H9 (cell line): ENCODE data around the gene SLAMF7. TPM values are rescaled to one million over a fixed set of nuclear protein-coding genes. Genes with fewer than 3 reads are reported as not detected.

Source experiments
- DNase-seq: peaks from one replicate; pipeline ENCODE4 v3.0.0-alpha.2; 2017
- H2AFZ ChIP-seq: one replicate; pipeline ENCODE4 v1.6.1; 2013; ENCODE audit warnings: mild to moderate bottlenecking, low read length, control low read depth, moderate library complexity
- H2AK5ac ChIP-seq: 2 replicates; pipeline ENCODE4 v1.6.1; 2013; ENCODE audit warnings: low read length, control low read depth, mixed read lengths; ENCODE audit not compliant: insufficient read length
- H2BK120ac ChIP-seq: one replicate; pipeline ENCODE4 v1.6.1; 2013; ENCODE audit warnings: low read depth, mild to moderate bottlenecking, low read length, control low read depth, inconsistent platforms; ENCODE audit not compliant: poor library complexity, severe bottlenecking
- H2BK12ac ChIP-seq: 2 replicates; pipeline ENCODE4 v1.6.1; 2013; ENCODE audit warnings: low read length, control low read depth, mixed read lengths, low read depth; ENCODE audit not compliant: insufficient read length
- H2BK15ac ChIP-seq: 2 replicates; pipeline ENCODE4 v1.6.1; 2013; ENCODE audit warnings: low read depth, low read length, control low read depth
- H2BK20ac ChIP-seq: one replicate; pipeline ENCODE4 v1.6.1; 2013; ENCODE audit warnings: low read depth, mild to moderate bottlenecking, low read length, control low read depth, inconsistent platforms; ENCODE audit not compliant: poor library complexity, severe bottlenecking
- H2BK5ac ChIP-seq: 2 replicates; pipeline ENCODE4 v1.6.1; 2013; ENCODE audit warnings: low read length, control low read depth, mixed read lengths; ENCODE audit not compliant: insufficient read length
- H3K14ac ChIP-seq: 2 replicates; pipeline ENCODE4 v1.6.1; 2013; ENCODE audit warnings: low read length, control low read depth; ENCODE audit not compliant: insufficient read depth
- H3K18ac ChIP-seq: 2 replicates; pipeline ENCODE4 v1.6.1; 2013; ENCODE audit warnings: low read depth, mild to moderate bottlenecking, mixed read lengths, low read length, control low read depth; ENCODE audit not compliant: insufficient read length
- H3K23ac ChIP-seq: 2 replicates; pipeline ENCODE4 v1.6.1; 2013; ENCODE audit warnings: low read length, control low read depth, mixed read lengths, low read depth; ENCODE audit not compliant: insufficient read length
- H3K23me2 ChIP-seq: 2 replicates; pipeline ENCODE4 v1.6.1; 2013; ENCODE audit warnings: low read depth, mild to moderate bottlenecking, mixed read lengths, low read length, control low read depth; ENCODE audit not compliant: insufficient read length, poor library complexity, severe bottlenecking
- H3K27ac ChIP-seq: 2 replicates; pipeline ENCODE4 v1.5.1; 2013; ENCODE audit warnings: low read length, control low read depth, mixed read lengths, low read depth; ENCODE audit not compliant: insufficient read length
- H3K27me3 ChIP-seq: 2 replicates; pipeline ENCODE4 v1.6.1; 2013; ENCODE audit warnings: low read length, control low read depth, inconsistent platforms; ENCODE audit not compliant: insufficient read depth
- H3K4ac ChIP-seq: 2 replicates; pipeline ENCODE4 v1.6.1; 2013; ENCODE audit warnings: low read depth, mild to moderate bottlenecking, control low read depth, inconsistent platforms, low read length, moderate library complexity
- H3K4me1 ChIP-seq: 2 replicates; pipeline ENCODE4 v1.6.1; 2013; ENCODE audit warnings: low read length, control low read depth, inconsistent platforms; ENCODE audit not compliant: insufficient read depth
- H3K4me2 ChIP-seq: 2 replicates; pipeline ENCODE4 v1.6.1; 2013; ENCODE audit warnings: low read length, control low read depth, mixed read lengths; ENCODE audit not compliant: insufficient read length, insufficient read depth
- H3K56ac ChIP-seq: 2 replicates; pipeline ENCODE4 v1.6.1; 2013; ENCODE audit warnings: low read depth, mild to moderate bottlenecking, mixed read lengths, low read length, control low read depth; ENCODE audit not compliant: insufficient read length
- H3K79me1 ChIP-seq: 2 replicates; pipeline ENCODE4 v1.6.1; 2013; ENCODE audit warnings: low read depth, mild to moderate bottlenecking, moderate library complexity, low read length, control low read depth, inconsistent platforms; ENCODE audit not compliant: insufficient read depth, poor library complexity, severe bottlenecking
- H3K79me2 ChIP-seq: 2 replicates; pipeline ENCODE4 v1.6.1; 2013; ENCODE audit warnings: low read length, control low read depth, inconsistent platforms; ENCODE audit not compliant: insufficient read depth
- H3K9ac ChIP-seq: 2 replicates; pipeline ENCODE4 v1.6.1; 2013; ENCODE audit warnings: low read length, control low read depth, mixed read lengths; ENCODE audit not compliant: insufficient read length; ENCODE audit errors: extremely low read depth
- H3K9me3 ChIP-seq: one replicate; pipeline ENCODE4 v1.6.1; 2013; ENCODE audit warnings: low read depth, low read length, inconsistent platforms; ENCODE audit not compliant: control insufficient read depth
- H3T11ph ChIP-seq: one replicate; pipeline ENCODE4 v1.6.1; 2013; ENCODE audit warnings: mild to moderate bottlenecking, low read length, control low read depth, inconsistent platforms
- H4K20me1 ChIP-seq: one replicate; pipeline ENCODE4 v1.6.1; 2013; ENCODE audit not compliant: control insufficient read depth, insufficient read length, insufficient read depth
- H4K5ac ChIP-seq: 2 replicates; pipeline ENCODE4 v1.6.1; 2013; ENCODE audit warnings: low read depth, mild to moderate bottlenecking, mixed read lengths, low read length, control low read depth; ENCODE audit not compliant: insufficient read length
- H4K8ac ChIP-seq: replicated peaks from 2 replicates; pipeline ENCODE4 v1.6.1; 2013; ENCODE audit warnings: low read length, control low read depth, mixed read lengths, low read depth; ENCODE audit not compliant: insufficient read length
- H4K91ac ChIP-seq: 2 replicates; pipeline ENCODE4 v1.6.1; 2013; ENCODE audit warnings: low read depth, mild to moderate bottlenecking, moderate library complexity, mixed read lengths, low read length, control low read depth; ENCODE audit not compliant: insufficient read length
- H3K27ac Mint-ChIP-seq, 3 experiments: 2 replicates in 2 of 3; 3 replicates in 1 of 3; pipeline ENCODE4 v1.8.0; 2020 to 2021; ENCODE audit warnings: mixed read lengths in 3 of 3, mild to moderate bottlenecking in 1 of 3, moderate library complexity in 1 of 3
- H3K27me3 Mint-ChIP-seq: 2 replicates; pipeline ENCODE4 v1.8.0; 2021; ENCODE audit warnings: low read depth, mild to moderate bottlenecking, moderate library complexity, mixed read lengths
- H3K36me3 Mint-ChIP-seq, 3 experiments: 2 replicates in 2 of 3; 3 replicates in 1 of 3; pipeline ENCODE4 v1.8.0; 2020 to 2021; ENCODE audit warnings: low read depth in 3 of 3, mixed read lengths in 3 of 3; ENCODE audit not compliant: insufficient read depth in 1 of 3
- H3K4me1 Mint-ChIP-seq, 2 experiments: 2 replicates each; pipeline ENCODE4 v1.8.0; 2020; ENCODE audit warnings: mixed read lengths in 2 of 2
- H3K4me3 Mint-ChIP-seq, 2 experiments: 2 replicates in 1 of 2; 3 replicates in 1 of 2; pipeline ENCODE4 v1.8.0; 2020 to 2021; ENCODE audit warnings: mild to moderate bottlenecking in 2 of 2, mixed read lengths in 2 of 2, moderate library complexity in 1 of 2
- H3K9me3 Mint-ChIP-seq, 2 experiments: 2 replicates in 1 of 2; 3 replicates in 1 of 2; pipeline ENCODE4 v1.8.0; 2020; ENCODE audit warnings: mild to moderate bottlenecking in 2 of 2, mixed read lengths in 2 of 2, moderate library complexity in 1 of 2
- WGBS: extraction: QIAGEN DNeasy Blood & Tissue Kit; methylation state at CpG from one replicate; pipeline ENCODE4 v1.1.7; 2013; ENCODE audit warnings: missing lambda C conversion rate, low lambda C conversion rate, mixed read lengths; ENCODE audit not compliant: insufficient read length; ENCODE audit errors: extremely low coverage; 5-methylcytosine and 5-hydroxymethylcytosine counted together
- total RNA-seq: library from RNA; stranded (reverse); gene quantifications from 2 replicates; pipeline ENCODE4 v1.2.1, GENCODE V29; 2021
- TF ChIP-seq, protein P1 (sequence below): fragments of 200-600 bp; sonication (generic); conservative IDR thresholded peaks from 3 replicates; pipeline ENCODE4 v1.8.0; 2021; ENCODE audit warnings: antibody characterized with exemption, mild to moderate bottlenecking

SLAMF7 gene
- total RNA-seq, 1 experiment from 2014 or later: not detected

- H3K79me1 ChIP-seq: no peaks in the 10 kb centered on the region
- no peak overlapping the region for H3T11ph ChIP-seq
- no peaks in the 10 kb centered on the region for H3K23me2 ChIP-seq
- H2AK5ac ChIP-seq: no peak overlapping the region
- H3K4me3 Mint-ChIP-seq: no peak overlapping the region
- no peaks in the 10 kb centered on the region for H4K20me1 ChIP-seq
- no peak overlapping the region for H3K18ac ChIP-seq
- H4K5ac ChIP-seq: no peak overlapping the region
- H2BK120ac ChIP-seq: no peak overlapping the region
- no peak overlapping the region for H4K91ac ChIP-seq
- H3K4me1 Mint-ChIP-seq: no peaks in the 10 kb centered on the region
- H3K4me2 ChIP-seq: no peak overlapping the region
- no peaks in the 10 kb centered on the region for H3K9me3 ChIP-seq
- H2BK5ac ChIP-seq: no peak overlapping the region
- no peak overlapping the region for H3K23ac ChIP-seq
- no peak for DNase-seq
- no peak overlapping the region for H2BK12ac ChIP-seq
- H2BK20ac ChIP-seq: no peak overlapping the region
- no peak overlapping the region for H3K56ac ChIP-seq
- H2BK15ac ChIP-seq: no peak overlapping the region
- no peaks in the 10 kb centered on the region for H3K79me2 ChIP-seq
- TF ChIP-seq, protein P1, sequence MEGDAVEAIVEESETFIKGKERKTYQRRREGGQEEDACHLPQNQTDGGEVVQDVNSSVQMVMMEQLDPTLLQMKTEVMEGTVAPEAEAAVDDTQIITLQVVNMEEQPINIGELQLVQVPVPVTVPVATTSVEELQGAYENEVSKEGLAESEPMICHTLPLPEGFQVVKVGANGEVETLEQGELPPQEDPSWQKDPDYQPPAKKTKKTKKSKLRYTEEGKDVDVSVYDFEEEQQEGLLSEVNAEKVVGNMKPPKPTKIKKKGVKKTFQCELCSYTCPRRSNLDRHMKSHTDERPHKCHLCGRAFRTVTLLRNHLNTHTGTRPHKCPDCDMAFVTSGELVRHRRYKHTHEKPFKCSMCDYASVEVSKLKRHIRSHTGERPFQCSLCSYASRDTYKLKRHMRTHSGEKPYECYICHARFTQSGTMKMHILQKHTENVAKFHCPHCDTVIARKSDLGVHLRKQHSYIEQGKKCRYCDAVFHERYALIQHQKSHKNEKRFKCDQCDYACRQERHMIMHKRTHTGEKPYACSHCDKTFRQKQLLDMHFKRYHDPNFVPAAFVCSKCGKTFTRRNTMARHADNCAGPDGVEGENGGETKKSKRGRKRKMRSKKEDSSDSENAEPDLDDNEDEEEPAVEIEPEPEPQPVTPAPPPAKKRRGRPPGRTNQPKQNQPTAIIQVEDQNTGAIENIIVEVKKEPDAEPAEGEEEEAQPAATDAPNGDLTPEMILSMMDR: no peak
- H4K8ac ChIP-seq: no peak overlapping the region
- H3K4me1 ChIP-seq: no peaks in the 10 kb centered on the region
- H3K9ac ChIP-seq: no peak overlapping the region
- peaks cover 8 to 9% of the 10 kb centered on the region in 2 experiments; a peak in 4 of 5 replicates for H3K9me3 Mint-ChIP-seq
- WGBS: no CpG with 5 or more reads among the region's 43 CpGs
- H3K14ac ChIP-seq: no peak overlapping the region
- H3K27ac ChIP-seq: no peak overlapping the region
- no peak overlapping the region for H2AFZ ChIP-seq
- no peak overlapping the region for H3K27ac Mint-ChIP-seq
- H3K4ac ChIP-seq: no peak overlapping the region
- H3K36me3 Mint-ChIP-seq: peaks cover 0 to 11% (median 1%) of the 10 kb centered on the region in 3 experiments; a peak in 4 of 7 replicates
- H3K27me3 Mint-ChIP-seq: peaks cover 3% of the 10 kb centered on the region; the same call in 1 of the 2 replicates
- no peaks in the 10 kb centered on the region for H3K27me3 ChIP-seq
These were observed 63.0 kb downstream of the SLAMF7 start for GRCh38 chr1:160801836-160802580.

Other genes starting within 250 kb of the SLAMF7 start
- gene SLAMF6, start 216.0 kb upstream of the SLAMF7 start, total RNA-seq: not detected in 2 replicates
- not detected in 2 replicates for gene CD84, start 159.8 kb upstream of the SLAMF7 start, total RNA-seq
- not detected in 2 replicates for gene SLAMF1, start 92.2 kb upstream of the SLAMF7 start, total RNA-seq
- not detected in 2 replicates for gene CD48, start 27.4 kb upstream of the SLAMF7 start, total RNA-seq
- not detected in 2 replicates for gene LY9, start 56.9 kb downstream of the SLAMF7 start, total RNA-seq
- not detected in 2 replicates for gene CD244, start 123.6 kb downstream of the SLAMF7 start, total RNA-seq
- gene ITLN1, start 145.9 kb downstream of the SLAMF7 start, total RNA-seq: not detected in 2 replicates
- 2.4 and 2.9 TPM in 2 replicates for gene ITLN2, start 215.6 kb downstream of the SLAMF7 start, total RNA-seq